HCT116 (cell line): ENCODE data around the gene MED26. TPM values are rescaled to one million over a fixed set of nuclear protein-coding genes. Genes with fewer than 3 reads are reported as not detected.

Source experiments
- ATAC-seq: fragments of 200-7000 bp; cut with Tn5 transposase; 2 replicates; pipeline ENCODE4 v1.9.1; 2020; ENCODE audit warnings: mild to moderate bottlenecking, moderate library complexity
- BruUV-seq: library from RNA; stranded (reverse); fragments of 400-500 nt; replicated peaks from 2 replicates; lab custom pipeline; 2021; lab: Mats Ljungman, UMichigan
- CTCF ChIA-PET: fragments of 300-600 bp; sonication (Branson Sonifier 250); formaldehyde crosslinking; loops from one replicate; lab custom pipeline; 2021; ENCODE audit warnings: antibody characterized with exemption; lab: Charles Lee
- POLR2A ChIA-PET: fragments of 300-600, 350-600 bp; sonication (Branson Sonifier 250); formaldehyde crosslinking; loops from one replicate; lab custom pipeline; 2021; ENCODE audit warnings: antibody characterized with exemption; lab: Charles Lee
- RAD21 ChIA-PET, 2 experiments: fragments of 300-600 bp; sonication (Branson Sonifier 250); formaldehyde crosslinking; loops; one replicate each; lab custom pipeline; 2023; ENCODE audit warnings: low total read pairs in 2 of 2; ENCODE audit not compliant: uncharacterized antibody in 2 of 2, unreplicated experiment in 2 of 2, low non-redundant PET in 1 of 2; lab: Charles Lee
- DNase-seq: peaks from one replicate; pipeline ENCODE4 v3.0.0-alpha.2; 2010; ENCODE audit warnings: low read depth, low spot score
- H2AFZ ChIP-seq: fragments of 200-600 bp; shearing (Covaris generic), sonication (generic); 2 replicates; pipeline ENCODE4 v1.6.1; 2017; ENCODE audit warnings: low read depth, mixed run types, mixed read lengths, antibody characterized with exemption, low read length; ENCODE audit not compliant: poor library complexity, severe bottlenecking
- H3K27ac ChIP-seq: 2 replicates; pipeline ENCODE4 v1.5.1; 2012; ENCODE audit warnings: low read depth, low read length
- H3K27me3 ChIP-seq: fragments of 200-600 bp; sonication (generic); 2 replicates; pipeline ENCODE4 v1.6.1; 2016; ENCODE audit warnings: mixed run types, low read length, mixed read lengths; ENCODE audit not compliant: insufficient read depth
- H3K36me3 ChIP-seq, 2 experiments: fragments of 200-500 bp in 1 of 2; fragments of 200-600 bp in 1 of 2; sonication (Bioruptor generic) in 1 of 2; sonication (generic) in 1 of 2; 2 replicates each; pipeline versions ENCODE4 v1.5.1 to v1.6.1; 2014 to 2016; ENCODE audit warnings: low read length in 2 of 2, inconsistent platforms in 1 of 2, mixed read lengths in 1 of 2, mixed run types in 1 of 2; ENCODE audit not compliant: insufficient read depth in 2 of 2, control insufficient read depth in 1 of 2
- H3K4me1 ChIP-seq, 2 experiments: fragments of 200-600 bp in 1 of 2; sonication (generic) in 1 of 2; 2 replicates each; pipeline versions ENCODE4 v1.5.1 to v1.6.1; 2012 to 2017; ENCODE audit warnings: low read length in 2 of 2, inconsistent platforms in 1 of 2, mild to moderate bottlenecking in 1 of 2, mixed read lengths in 1 of 2, mixed run types in 1 of 2, moderate library complexity in 1 of 2; ENCODE audit not compliant: insufficient read depth in 2 of 2, control insufficient read depth in 1 of 2
- H3K4me2 ChIP-seq: fragments of 200-600 bp; sonication (generic); 2 replicates; pipeline ENCODE4 v1.6.1; 2017; ENCODE audit warnings: mixed run types, low read length, mixed read lengths
- H3K4me3 ChIP-seq, 2 experiments: fragments of 200-600 bp in 1 of 2; sonication (generic) in 1 of 2; replicated peaks in 1 of 2; 2 replicates each; pipeline ENCODE4 v1.5.1; 2011 to 2016; ENCODE audit warnings: low read length in 2 of 2, control low read depth in 1 of 2, low read depth in 1 of 2, mild to moderate bottlenecking in 1 of 2, mixed read lengths in 1 of 2, mixed run types in 1 of 2
- H3K79me2 ChIP-seq: fragments of 200-600 bp; sonication (generic); 2 replicates; pipeline ENCODE4 v1.6.1; 2017; ENCODE audit warnings: mild to moderate bottlenecking, mixed run types, low read length, moderate library complexity, mixed read lengths; ENCODE audit not compliant: insufficient read depth
- H3K9ac ChIP-seq: fragments of 200-600 bp; sonication (generic); 2 replicates; pipeline ENCODE4 v1.6.1; 2016; ENCODE audit warnings: low read length, mixed read lengths
- H3K9me2 ChIP-seq: fragments of 200-600 bp; sonication (generic), shearing (Covaris generic); 2 replicates; pipeline ENCODE4 v1.6.1; 2017; ENCODE audit warnings: mixed run types, mild to moderate bottlenecking, moderate library complexity; ENCODE audit not compliant: insufficient read depth
- H3K9me3 ChIP-seq, 2 experiments: fragments of 200-500 bp in 1 of 2; fragments of 200-600 bp in 1 of 2; sonication (Bioruptor generic) in 1 of 2; sonication (generic) in 1 of 2; 2 replicates each; pipeline ENCODE4 v1.6.1; 2014 to 2017; ENCODE audit warnings: low read length in 2 of 2, mixed read lengths in 2 of 2, inconsistent platforms in 1 of 2, low read depth in 1 of 2, mild to moderate bottlenecking in 1 of 2, mixed run types in 1 of 2, moderate library complexity in 1 of 2; ENCODE audit not compliant: control insufficient read depth in 1 of 2, insufficient read depth in 1 of 2
- H4K20me1 ChIP-seq: fragments of 200-600 bp; sonication (generic), shearing (Covaris generic); 2 replicates; pipeline ENCODE4 v1.6.1; 2017; ENCODE audit warnings: mixed run types, mild to moderate bottlenecking, moderate library complexity; ENCODE audit not compliant: insufficient read depth
- CBX3 ChIP-seq: IDR thresholded peaks from 2 replicates; pipeline ENCODE4 v1.6.1; 2012; ENCODE audit warnings: low read depth
- ELF1 ChIP-seq: IDR thresholded peaks from 2 replicates; pipeline ENCODE4 v1.6.1; 2012; ENCODE audit warnings: low read depth, borderline replicate concordance
- EZH2 ChIP-seq: fragments of 200-600 bp; sonication (generic); IDR thresholded peaks from 2 replicates; pipeline ENCODE4 v1.6.1; 2017; ENCODE audit warnings: antibody characterized with exemption, mixed run types
- FOSL1 ChIP-seq: IDR thresholded peaks from 2 replicates; pipeline ENCODE4 v1.6.1; 2012; ENCODE audit warnings: low read depth
- POLR2A ChIP-seq: IDR thresholded peaks from 2 replicates; pipeline ENCODE4 v1.7.0; 2011; ENCODE audit warnings: borderline replicate concordance; ENCODE audit not compliant: insufficient read depth, insufficient read length; ENCODE audit errors: extremely low read depth
- RAD21 ChIP-seq: IDR thresholded peaks from 2 replicates; pipeline ENCODE4 v1.6.1; 2012; ENCODE audit warnings: low read depth, mild to moderate bottlenecking
- SIN3A ChIP-seq: IDR thresholded peaks from 2 replicates; pipeline ENCODE4 v1.6.1; 2012; ENCODE audit warnings: low read depth
- SRF ChIP-seq: IDR thresholded peaks from 2 replicates; pipeline ENCODE4 v1.6.1; 2012; ENCODE audit warnings: low read depth
- YY1 ChIP-seq: IDR thresholded peaks from 2 replicates; pipeline ENCODE4 v1.6.1; 2011; ENCODE audit warnings: low read length, low read depth, moderate library complexity, mild to moderate bottlenecking; ENCODE audit not compliant: insufficient replicate concordance; ENCODE audit errors: extremely low read depth
- ZNF274 ChIP-seq: fragments of 200-500 bp; sonication (Bioruptor generic); IDR thresholded peaks from 2 replicates; pipeline ENCODE4 v1.6.1; 2014; ENCODE audit warnings: mild to moderate bottlenecking, low read depth, low read length, inconsistent platforms
- intact Hi-C: fragments of 100-400 bp; cut with micrococcal nuclease; formaldehyde crosslinking; loops from 2 replicates; pipeline ENCODE4 v1.10.0; 2022
- total RNA-seq: library from RNA; stranded (reverse); gene quantifications from one replicate; pipeline ENCODE4 v1.2.1, GENCODE V29; 2021; ENCODE audit not compliant: unreplicated experiment
- TF ChIP-seq, protein P1 (sequence below): IDR thresholded peaks from 2 replicates; pipeline ENCODE4 v1.6.1; 2011; ENCODE audit warnings: mild to moderate bottlenecking, low read length, moderate library complexity; ENCODE audit not compliant: insufficient replicate concordance; ENCODE audit errors: extremely low read depth
- TF ChIP-seq, protein P2 (sequence below): IDR thresholded peaks from 2 replicates; pipeline ENCODE4 v1.6.1; 2012
- TF ChIP-seq, protein P3 (sequence below): IDR thresholded peaks from 2 replicates; pipeline ENCODE4 v1.6.1; 2012; ENCODE audit warnings: low read depth
- TF ChIP-seq, protein P4 (sequence below): IDR thresholded peaks from 2 replicates; pipeline ENCODE4 v1.6.1; 2012

MED26 gene
- total RNA-seq, 1 experiment from 2014 or later = 13.3 TPM

DNA sequence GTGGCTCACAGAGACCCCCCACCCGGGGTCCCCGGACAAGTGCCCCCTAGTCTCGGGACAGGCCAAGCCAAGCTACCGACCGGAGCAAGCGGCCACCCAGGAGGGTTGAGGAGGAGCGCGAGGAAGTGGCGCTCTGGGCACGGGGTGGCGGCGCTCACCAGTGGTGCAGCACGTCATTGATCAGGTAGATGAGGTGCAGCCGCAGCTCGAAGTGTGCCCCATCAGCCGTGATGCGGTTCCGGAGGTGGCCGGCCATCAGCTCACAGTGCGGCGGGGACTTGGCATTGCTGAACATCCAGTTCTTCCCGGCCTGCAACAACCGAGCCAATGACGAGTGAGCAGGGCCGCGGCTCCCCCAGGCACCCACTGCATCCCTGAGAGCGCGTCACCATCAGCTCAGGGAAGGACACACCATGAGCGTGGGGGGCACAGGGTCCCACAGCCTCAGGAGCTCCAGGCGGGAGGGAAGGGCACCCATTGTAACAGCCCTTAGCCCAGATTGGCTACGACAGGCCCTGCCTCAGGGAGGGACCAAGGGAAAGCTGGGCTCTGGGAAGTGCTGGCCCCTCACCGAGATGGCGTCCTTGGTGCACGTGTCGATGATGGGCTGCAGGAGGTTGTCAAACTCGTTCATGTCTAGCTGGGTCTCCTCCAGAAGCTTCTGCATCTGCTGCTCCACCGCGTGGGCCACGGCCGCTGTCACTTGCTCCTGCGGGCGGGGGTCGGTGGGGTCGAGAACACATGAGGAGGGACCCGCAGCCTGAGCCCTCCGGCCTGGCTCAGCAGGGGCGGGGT is 95.4 kb downstream of the MED26 start:
- H3K9me3 ChIP-seq = no peaks in the 10 kb centered on the region
- no peak overlapping the region for H3K4me3 ChIP-seq
- no peaks in the 10 kb centered on the region for H3K27me3 ChIP-seq
- no peaks in the 10 kb centered on the region for H3K9me2 ChIP-seq
- DNase-seq (no peak), ATAC-seq (no peak)
- POLR2A ChIA-PET = interaction anchor here (1.1 kb wide), 1 partner anchor 11 kb away, joined by 6 read pairs; no protein-coding TSS in a partner anchor
- 0 out of 2 replicates have a peak, but pooled peaks cover 12% of the 10 kb centered on the region for H4K20me1 ChIP-seq
- intact Hi-C loops = no loop called here
- CTCF ChIA-PET = no interaction called here
- H2AFZ ChIP-seq = no peak overlapping the region
- RAD21 ChIA-PET = interaction anchor here in 1 of 2 experiments (0.5 kb wide), 1 partner anchor 81 kb away, joined by 3 read pairs; no protein-coding TSS in a partner anchor
- no peak for TF ChIP-seq RAD21
- no peak for TF ChIP-seq SIN3A
- TF ChIP-seq SRF = no peak
- peaks cover 62% of the 10 kb centered on the region for H3K79me2 ChIP-seq
- no peaks in the 10 kb centered on the region for H3K4me1 ChIP-seq
- H3K4me2 ChIP-seq = no peak overlapping the region
- H3K36me3 ChIP-seq = peaks cover 44 to 85% of the 10 kb centered on the region in 2 experiments; a peak in 3 of 4 replicates
- no peak overlapping the region for H3K27ac ChIP-seq
- no peak overlapping the region for H3K9ac ChIP-seq
- BruUV-seq = no TSS peak

DNA sequence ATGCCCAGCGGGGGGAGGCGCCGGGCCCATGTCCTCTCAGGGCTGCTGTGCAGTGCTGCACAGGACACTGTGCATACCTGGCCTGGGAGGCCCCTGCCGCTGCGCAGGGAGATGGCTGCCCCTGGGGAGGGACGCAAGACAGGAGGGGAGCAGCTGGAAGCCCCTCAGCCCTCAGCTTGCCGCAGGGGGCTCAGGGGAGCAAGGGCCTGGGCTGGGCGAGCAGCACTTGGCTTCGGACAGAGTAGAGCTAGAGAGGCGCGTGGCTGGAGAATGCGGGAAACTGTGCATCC is 96.7 kb downstream of the MED26 start:
- CTCF ChIA-PET = no interaction called here
- H3K79me2 ChIP-seq = peaks cover 60% of the 10 kb centered on the region
- H3K4me3 ChIP-seq = no peak overlapping the region
- no peak overlapping the region for H3K27ac ChIP-seq
- no peak overlapping the region for H3K4me2 ChIP-seq
- no peaks in the 10 kb centered on the region for H3K27me3 ChIP-seq
- no peaks in the 10 kb centered on the region for H3K9me2 ChIP-seq
- H3K9me3 ChIP-seq = no peaks in the 10 kb centered on the region
- no TSS peak for BruUV-seq
- no peak overlapping the region for H2AFZ ChIP-seq
- H3K36me3 ChIP-seq = peaks cover 50 to 84% of the 10 kb centered on the region in 2 experiments; a peak in 3 of 4 replicates
- H3K9ac ChIP-seq = no peak overlapping the region
- 0 out of 2 replicates have a peak, but pooled peaks cover under 1% of the 10 kb centered on the region for H4K20me1 ChIP-seq
- POLR2A ChIA-PET = no interaction called here
- RAD21 ChIA-PET = no interaction called here
- intact Hi-C loops = no loop called here
- ATAC-seq (no peak), DNase-seq (no peak)
- H3K4me1 ChIP-seq = no peaks in the 10 kb centered on the region
- TF ChIP-seq ZNF274 (no peak), ELF1 (no peak), EZH2 (no peak), YY1 (no peak), CBX3 (no peak), FOSL1 (no peak), SRF (no peak), RAD21 (no peak), POLR2A (no peak)
- TF ChIP-seq, protein P1, sequence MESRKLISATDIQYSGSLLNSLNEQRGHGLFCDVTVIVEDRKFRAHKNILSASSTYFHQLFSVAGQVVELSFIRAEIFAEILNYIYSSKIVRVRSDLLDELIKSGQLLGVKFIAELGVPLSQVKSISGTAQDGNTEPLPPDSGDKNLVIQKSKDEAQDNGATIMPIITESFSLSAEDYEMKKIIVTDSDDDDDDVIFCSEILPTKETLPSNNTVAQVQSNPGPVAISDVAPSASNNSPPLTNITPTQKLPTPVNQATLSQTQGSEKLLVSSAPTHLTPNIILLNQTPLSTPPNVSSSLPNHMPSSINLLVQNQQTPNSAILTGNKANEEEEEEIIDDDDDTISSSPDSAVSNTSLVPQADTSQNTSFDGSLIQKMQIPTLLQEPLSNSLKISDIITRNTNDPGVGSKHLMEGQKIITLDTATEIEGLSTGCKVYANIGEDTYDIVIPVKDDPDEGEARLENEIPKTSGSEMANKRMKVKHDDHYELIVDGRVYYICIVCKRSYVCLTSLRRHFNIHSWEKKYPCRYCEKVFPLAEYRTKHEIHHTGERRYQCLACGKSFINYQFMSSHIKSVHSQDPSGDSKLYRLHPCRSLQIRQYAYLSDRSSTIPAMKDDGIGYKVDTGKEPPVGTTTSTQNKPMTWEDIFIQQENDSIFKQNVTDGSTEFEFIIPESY = no peak
- TF ChIP-seq, protein P2, sequence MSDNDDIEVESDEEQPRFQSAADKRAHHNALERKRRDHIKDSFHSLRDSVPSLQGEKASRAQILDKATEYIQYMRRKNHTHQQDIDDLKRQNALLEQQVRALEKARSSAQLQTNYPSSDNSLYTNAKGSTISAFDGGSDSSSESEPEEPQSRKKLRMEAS = no peak
- TF ChIP-seq, protein P3, sequence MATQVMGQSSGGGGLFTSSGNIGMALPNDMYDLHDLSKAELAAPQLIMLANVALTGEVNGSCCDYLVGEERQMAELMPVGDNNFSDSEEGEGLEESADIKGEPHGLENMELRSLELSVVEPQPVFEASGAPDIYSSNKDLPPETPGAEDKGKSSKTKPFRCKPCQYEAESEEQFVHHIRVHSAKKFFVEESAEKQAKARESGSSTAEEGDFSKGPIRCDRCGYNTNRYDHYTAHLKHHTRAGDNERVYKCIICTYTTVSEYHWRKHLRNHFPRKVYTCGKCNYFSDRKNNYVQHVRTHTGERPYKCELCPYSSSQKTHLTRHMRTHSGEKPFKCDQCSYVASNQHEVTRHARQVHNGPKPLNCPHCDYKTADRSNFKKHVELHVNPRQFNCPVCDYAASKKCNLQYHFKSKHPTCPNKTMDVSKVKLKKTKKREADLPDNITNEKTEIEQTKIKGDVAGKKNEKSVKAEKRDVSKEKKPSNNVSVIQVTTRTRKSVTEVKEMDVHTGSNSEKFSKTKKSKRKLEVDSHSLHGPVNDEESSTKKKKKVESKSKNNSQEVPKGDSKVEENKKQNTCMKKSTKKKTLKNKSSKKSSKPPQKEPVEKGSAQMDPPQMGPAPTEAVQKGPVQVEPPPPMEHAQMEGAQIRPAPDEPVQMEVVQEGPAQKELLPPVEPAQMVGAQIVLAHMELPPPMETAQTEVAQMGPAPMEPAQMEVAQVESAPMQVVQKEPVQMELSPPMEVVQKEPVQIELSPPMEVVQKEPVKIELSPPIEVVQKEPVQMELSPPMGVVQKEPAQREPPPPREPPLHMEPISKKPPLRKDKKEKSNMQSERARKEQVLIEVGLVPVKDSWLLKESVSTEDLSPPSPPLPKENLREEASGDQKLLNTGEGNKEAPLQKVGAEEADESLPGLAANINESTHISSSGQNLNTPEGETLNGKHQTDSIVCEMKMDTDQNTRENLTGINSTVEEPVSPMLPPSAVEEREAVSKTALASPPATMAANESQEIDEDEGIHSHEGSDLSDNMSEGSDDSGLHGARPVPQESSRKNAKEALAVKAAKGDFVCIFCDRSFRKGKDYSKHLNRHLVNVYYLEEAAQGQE = no peak
- TF ChIP-seq, protein P4, sequence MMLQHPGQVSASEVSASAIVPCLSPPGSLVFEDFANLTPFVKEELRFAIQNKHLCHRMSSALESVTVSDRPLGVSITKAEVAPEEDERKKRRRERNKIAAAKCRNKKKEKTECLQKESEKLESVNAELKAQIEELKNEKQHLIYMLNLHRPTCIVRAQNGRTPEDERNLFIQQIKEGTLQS = no peak
